Neural progenitor cell (in vitro differentiated cells): ENCODE results near the gene PWWP2B. TPM values are rescaled to one million over a fixed set of nuclear protein-coding genes. Genes with fewer than 3 reads are reported as not detected.

Experiments used
- DNase-seq: peaks from one replicate; pipeline ENCODE4 v3.0.0-alpha.2; 2016; ENCODE audit warnings: low spot score
- H2AFZ ChIP-seq: fragments of 200-600 bp; sonication (generic); replicated peaks from 2 replicates; pipeline ENCODE4 v1.6.1; 2016; ENCODE audit warnings: antibody characterized with exemption
- H3F3A ChIP-seq: fragments of 200-600 bp; sonication (generic); 2 replicates; pipeline ENCODE4 v1.6.1; 2016; ENCODE audit warnings: antibody characterized with exemption, low read depth
- H3K27ac ChIP-seq: fragments of 200-600 bp; sonication (generic); 2 replicates; pipeline ENCODE4 v1.5.1; 2016; ENCODE audit warnings: mild to moderate bottlenecking
- H3K27me3 ChIP-seq: fragments of 200-600 bp; sonication (generic); 2 replicates; pipeline ENCODE4 v1.6.1; 2016; ENCODE audit warnings: mild to moderate bottlenecking, moderate library complexity
- H3K36me3 ChIP-seq: fragments of 200-600 bp; sonication (generic); 2 replicates; pipeline ENCODE4 v1.5.1; 2016
- H3K4me1 ChIP-seq: fragments of 200-600 bp; sonication (generic); 2 replicates; pipeline ENCODE4 v1.6.1; 2016; ENCODE audit warnings: mixed run types
- H3K4me2 ChIP-seq: fragments of 200-600 bp; sonication (generic); 2 replicates; pipeline ENCODE4 v1.6.1; 2016
- H3K4me3 ChIP-seq: fragments of 200-600 bp; sonication (generic); 2 replicates; pipeline ENCODE4 v1.5.1; 2016
- H3K79me2 ChIP-seq: fragments of 200-600 bp; sonication (generic); 2 replicates; pipeline ENCODE4 v1.6.1; 2016; ENCODE audit warnings: low read depth
- H3K9ac ChIP-seq: fragments of 200-600 bp; sonication (generic); 2 replicates; pipeline ENCODE4 v1.6.1; 2016
- H3K9me3 ChIP-seq: fragments of 200-600 bp; sonication (generic); 2 replicates; pipeline ENCODE4 v1.5.1; 2016; ENCODE audit warnings: low read depth
- H4K20me1 ChIP-seq: fragments of 200-600 bp; sonication (generic); 2 replicates; pipeline ENCODE4 v1.6.1; 2016; ENCODE audit warnings: low read depth
- H3K27ac Mint-ChIP-seq: 3 replicates; pipeline ENCODE4 v1.8.0; 2021; ENCODE audit warnings: mixed read lengths
- H3K27me3 Mint-ChIP-seq: 2 replicates; pipeline ENCODE4 v1.8.0; 2022; ENCODE audit warnings: low read depth, mild to moderate bottlenecking, inconsistent platforms, moderate library complexity, mixed read lengths; ENCODE audit not compliant: insufficient read depth
- H3K36me3 Mint-ChIP-seq: 3 replicates; pipeline ENCODE4 v1.8.0; 2021; ENCODE audit warnings: mixed read lengths
- H3K4me1 Mint-ChIP-seq: 3 replicates; pipeline ENCODE4 v1.8.0; 2021; ENCODE audit warnings: mixed read lengths
- H3K4me3 Mint-ChIP-seq: 3 replicates; pipeline ENCODE4 v1.8.0; 2021; ENCODE audit warnings: mild to moderate bottlenecking, moderate library complexity, mixed read lengths
- H3K9me3 Mint-ChIP-seq: 3 replicates; pipeline ENCODE4 v1.8.0; 2020; ENCODE audit warnings: mixed read lengths
- CTCF ChIP-seq: fragments of 200-600 bp; sonication (generic); IDR thresholded peaks from 2 replicates; pipeline ENCODE4 v1.5.1; 2017; ENCODE audit warnings: antibody characterized with exemption, mild to moderate bottlenecking
- EZH2 ChIP-seq: fragments of 200-600 bp; sonication (generic); IDR thresholded peaks from 2 replicates; pipeline ENCODE4 v1.6.1; 2017; ENCODE audit warnings: antibody characterized with exemption, mild to moderate bottlenecking, moderate library complexity
- EZH2phosphoT487 ChIP-seq: fragments of 200-600 bp; sonication (generic); IDR thresholded peaks from 2 replicates; pipeline ENCODE4 v1.6.1; 2017; ENCODE audit warnings: antibody characterized with exemption
- total RNA-seq: library from RNA; depleted of rRNA; stranded (reverse); fragments of >200 nt; gene quantifications from 2 replicates; pipeline ENCODE4 v1.2.3, GENCODE V29; 2015; ENCODE audit warnings: low replicate concordance

Gene PWWP2B
- total RNA-seq, 1 donor from 2014 or later: 0.34 TPM

GRCh38 chr10:132403511-132404168, 6.6 kb downstream of the PWWP2B start:
- no peak overlapping the region for H2AFZ ChIP-seq
- H3K4me2 ChIP-seq: no peak overlapping the region
- H3K4me1 ChIP-seq: peaks cover 11% of the 10 kb centered on the region
- H3K4me3 ChIP-seq: no peak overlapping the region
- H4K20me1 ChIP-seq: no peaks in the 10 kb centered on the region
- H3K27me3 Mint-ChIP-seq: peaks cover 4% of the 10 kb centered on the region
- no peak overlapping the region for H3K27ac ChIP-seq
- DNase-seq: no peak
- H3K27me3 ChIP-seq: peaks cover 9% of the 10 kb centered on the region
- peaks cover 4% of the 10 kb centered on the region for H3K36me3 Mint-ChIP-seq
- peaks cover 16% of the 10 kb centered on the region for H3K4me1 Mint-ChIP-seq
- no peaks in the 10 kb centered on the region for H3K36me3 ChIP-seq
- H3K4me3 Mint-ChIP-seq: no peak overlapping the region
- H3K9ac ChIP-seq: no peak overlapping the region
- H3K27ac Mint-ChIP-seq: no peak overlapping the region
- H3K9me3 Mint-ChIP-seq: no peaks in the 10 kb centered on the region
- no peaks in the 10 kb centered on the region for H3K9me3 ChIP-seq
- no peaks in the 10 kb centered on the region for H3K79me2 ChIP-seq
- no peaks in the 10 kb centered on the region for H3F3A ChIP-seq
- TF ChIP-seq EZH2 (no peak), CTCF (no peak), EZH2phosphoT487 (no peak)

GRCh38 chr10:132404169-132404880, 7.3 kb downstream of the PWWP2B start:
- Histone ChIP-seq H3K4me3 (no peak overlapping the region), H3K36me3 (no peaks in the 10 kb centered on the region), H3K9me3 (no peaks in the 10 kb centered on the region), H3K4me2 (no peak overlapping the region), H3K27ac (no peak overlapping the region), H3F3A (no peaks in the 10 kb centered on the region), H2AFZ (no peak overlapping the region), H3K79me2 (no peaks in the 10 kb centered on the region), H3K27me3 (peaks cover 2% of the 10 kb centered on the region), H4K20me1 (no peaks in the 10 kb centered on the region), H3K9ac (no peak overlapping the region), H3K4me1 (peaks cover 13% of the 10 kb centered on the region)
- Mint-ChIP-seq H3K9me3 (no peaks in the 10 kb centered on the region), H3K27ac (no peak overlapping the region), H3K4me3 (no peak overlapping the region), H3K4me1 (peaks cover 16% of the 10 kb centered on the region), H3K27me3 (peaks cover 4% of the 10 kb centered on the region), H3K36me3 (peaks cover 4% of the 10 kb centered on the region)
- DNase-seq: no peak
- TF ChIP-seq EZH2phosphoT487 (no peak), EZH2 (no peak), CTCF (no peak)

GRCh38 chr10:132404911-132405462, 8.0 kb downstream of the PWWP2B start:
- H3F3A ChIP-seq: no peaks in the 10 kb centered on the region
- H3K4me3 ChIP-seq: no peak overlapping the region
- no peaks in the 10 kb centered on the region for H3K9me3 ChIP-seq
- no peaks in the 10 kb centered on the region for H3K79me2 ChIP-seq
- H3K9ac ChIP-seq: no peak overlapping the region
- Mint-ChIP-seq H3K27me3 (peaks cover 4% of the 10 kb centered on the region), H3K27ac (no peak overlapping the region), H3K36me3 (peaks cover 6% of the 10 kb centered on the region), H3K4me3 (no peak overlapping the region), H3K4me1 (peaks cover 16% of the 10 kb centered on the region), H3K9me3 (no peaks in the 10 kb centered on the region)
- no peak overlapping the region for H3K4me2 ChIP-seq
- peak; percentile 51 for DNase-seq
- H3K4me1 ChIP-seq: peaks cover 13% of the 10 kb centered on the region
- H3K36me3 ChIP-seq: no peaks in the 10 kb centered on the region
- H3K27me3 ChIP-seq: no peaks in the 10 kb centered on the region
- TF ChIP-seq EZH2phosphoT487: no peak
- peak; percentile 39 for TF ChIP-seq CTCF
- H2AFZ ChIP-seq: no peak overlapping the region
- H3K27ac ChIP-seq: no peak overlapping the region
- no peaks in the 10 kb centered on the region for H4K20me1 ChIP-seq
